ENCODE results near the gene TASP1.
"Not testable (repeated sequence)": the region's sequence is repeated elsewhere in the genome, so short reads cannot be mapped to it uniquely, and the experiment has no call there.

The TASP1 gene

DNA sequence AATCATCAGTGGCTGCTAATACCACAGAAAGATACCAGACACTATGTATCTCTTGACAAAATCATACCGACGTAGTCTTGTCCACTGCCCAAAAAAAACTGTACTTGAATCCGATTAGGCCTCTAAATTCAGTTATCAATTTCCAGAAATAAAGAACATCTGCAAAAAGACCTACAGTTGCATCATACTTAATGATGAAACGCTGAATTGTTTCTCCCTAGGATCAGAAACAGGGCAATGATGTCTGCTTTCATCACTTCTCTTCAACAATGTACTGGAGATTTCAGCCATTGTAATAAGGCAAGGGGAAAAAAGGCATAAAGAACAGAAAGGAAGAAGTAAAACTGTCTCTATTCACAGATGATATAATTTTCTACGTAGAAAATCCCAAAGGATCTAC, 152.0 kb downstream of the TASP1 start:
- DNase-seq = no peak

DNA sequence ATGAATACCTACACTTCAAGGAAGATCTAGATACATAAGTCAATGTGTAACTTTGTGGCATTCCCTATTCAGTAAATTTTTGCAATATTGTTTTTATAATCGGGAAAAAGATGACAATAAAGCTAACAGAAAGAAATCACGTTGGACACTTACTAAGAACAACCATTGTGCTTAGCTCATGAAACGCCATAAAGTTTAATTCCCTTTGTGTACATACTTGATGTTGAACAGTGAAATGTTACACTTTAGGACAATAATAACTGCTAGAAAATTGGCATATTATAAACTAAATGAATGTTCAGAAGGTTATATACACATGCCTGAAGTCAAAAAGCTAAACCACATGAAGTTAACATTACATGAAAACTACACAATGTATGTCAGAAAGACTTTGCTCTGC, 153.2 kb downstream of the TASP1 start:
- no peak for DNase-seq

- DNase-seq = not testable (repeated sequence)
Observed at GRCh38 chr20:13485019-13485418, 153.7 kb downstream of the TASP1 start.

- not testable (repeated sequence) for DNase-seq
Observed at GRCh38 chr20:13483472-13483871, 155.3 kb downstream of the TASP1 start.

DNA sequence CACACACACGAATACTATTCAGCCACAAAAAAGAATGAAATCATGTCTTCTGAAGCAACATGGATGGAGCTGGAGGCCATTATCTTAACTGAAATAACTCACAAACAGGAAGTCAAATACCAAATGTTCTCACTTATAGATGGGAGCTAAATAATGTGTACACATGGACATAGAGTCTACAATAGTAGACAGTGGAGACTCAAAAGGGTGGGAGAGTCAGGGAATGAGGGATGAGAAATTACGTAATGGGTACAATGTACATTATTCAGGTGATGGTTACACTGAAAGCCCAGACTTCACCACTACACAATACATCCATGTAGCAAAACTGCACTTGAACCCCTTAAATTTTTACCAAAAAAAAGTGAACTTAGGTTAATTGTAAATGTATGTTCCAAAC, 160.4 kb downstream of the TASP1 start:
- no peak for DNase-seq

DNA sequence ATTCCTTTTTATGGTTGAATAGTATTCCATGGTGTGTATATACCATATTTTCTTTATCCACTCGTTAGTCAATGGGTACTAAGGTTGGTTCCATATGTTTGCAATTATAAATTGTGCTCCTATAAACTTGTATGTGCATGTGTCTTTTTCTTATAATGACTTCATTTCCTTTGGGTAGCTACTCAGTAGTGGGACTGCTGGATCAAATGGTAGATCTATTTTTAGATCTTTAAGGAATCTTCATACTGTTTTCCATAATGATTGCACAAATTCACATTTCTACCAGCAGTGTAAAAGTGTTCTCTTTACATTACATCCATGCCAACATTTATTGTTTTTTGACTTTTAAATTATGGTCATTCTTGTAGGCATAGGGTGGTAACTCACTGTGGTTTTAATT, 164.3 kb downstream of the TASP1 start:
- DNase-seq = no peak

- DNase-seq = no peak
Observed at GRCh38 chr20:13469262-13469661, 169.5 kb downstream of the TASP1 start.

DNA sequence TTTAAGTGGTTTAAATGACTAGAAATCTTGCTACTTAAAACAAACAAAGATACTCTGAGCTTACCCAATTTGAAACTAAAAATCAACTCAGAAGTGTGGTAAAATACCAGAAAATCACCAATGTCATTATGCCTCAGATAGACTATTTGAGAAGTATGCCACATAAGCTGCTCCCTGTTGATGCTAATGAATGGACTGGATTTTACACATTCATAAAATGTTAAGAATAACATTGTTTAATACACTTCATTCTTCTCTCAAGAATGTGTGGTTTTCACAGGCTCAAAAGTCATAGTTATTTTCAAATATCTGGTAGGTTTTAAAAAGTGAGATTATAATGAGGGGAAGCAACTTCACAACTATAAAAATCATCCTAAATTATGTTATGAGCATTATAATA, 170.6 kb downstream of the TASP1 start:
- DNase-seq = no peak

DNA sequence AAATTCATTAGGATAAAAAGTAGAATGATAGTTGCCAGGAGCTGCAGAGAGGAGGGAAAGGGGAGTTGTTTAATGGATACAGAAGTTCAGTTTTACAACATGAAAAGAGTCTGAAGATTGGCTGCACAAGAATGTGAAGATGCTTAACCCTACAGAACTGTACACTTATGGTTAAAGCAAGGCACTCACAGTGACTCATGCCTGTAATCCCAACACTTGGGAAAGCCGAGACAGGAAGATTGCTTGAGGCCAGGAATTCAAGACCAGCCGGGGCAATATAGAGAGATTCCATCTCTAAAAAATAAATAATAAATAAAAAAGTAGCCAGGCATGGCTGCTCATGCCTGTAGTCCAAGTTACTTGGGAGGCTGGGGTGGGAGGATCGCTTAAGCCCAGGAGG, 174.0 kb downstream of the TASP1 start:
- DNase-seq = no peak

GRCh38 chr20:13461849-13462458, 176.8 kb downstream of the TASP1 start:
- no peak for DNase-seq

- DNase-seq = no peak
Observed at GRCh38 chr20:13458860-13459451, 179.8 kb downstream of the TASP1 start.

- DNase-seq = no peak
Observed at GRCh38 chr20:13457487-13457886, 181.2 kb downstream of the TASP1 start.

- no peak for DNase-seq
Observed at GRCh38 chr20:13455713-13456112, 183.0 kb downstream of the TASP1 start.

DNA sequence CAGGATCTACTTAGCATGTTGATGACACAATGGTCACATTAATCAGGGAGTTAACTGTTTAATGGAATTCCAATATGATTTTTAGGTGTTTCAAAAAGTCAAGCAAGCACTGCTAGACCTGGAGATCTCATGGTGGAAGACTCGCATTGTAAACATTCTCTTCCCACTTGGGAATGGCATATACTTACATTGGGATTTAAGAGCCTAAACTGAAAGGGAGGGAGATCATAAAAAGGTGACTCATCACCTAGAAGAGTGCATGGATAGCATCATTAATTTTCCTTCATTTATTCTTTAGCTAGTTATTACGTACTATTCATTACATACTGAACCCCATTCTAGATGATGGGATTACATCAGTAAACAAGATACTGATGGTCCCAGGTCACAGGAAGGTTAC, 185.4 kb downstream of the TASP1 start:
- no peak for DNase-seq

- DNase-seq = no peak
Observed at GRCh38 chr20:13452470-13453124, 186.1 kb downstream of the TASP1 start.

GRCh38 chr20:13449868-13450434, 188.8 kb downstream of the TASP1 start:
- DNase-seq = no peak

DNA sequence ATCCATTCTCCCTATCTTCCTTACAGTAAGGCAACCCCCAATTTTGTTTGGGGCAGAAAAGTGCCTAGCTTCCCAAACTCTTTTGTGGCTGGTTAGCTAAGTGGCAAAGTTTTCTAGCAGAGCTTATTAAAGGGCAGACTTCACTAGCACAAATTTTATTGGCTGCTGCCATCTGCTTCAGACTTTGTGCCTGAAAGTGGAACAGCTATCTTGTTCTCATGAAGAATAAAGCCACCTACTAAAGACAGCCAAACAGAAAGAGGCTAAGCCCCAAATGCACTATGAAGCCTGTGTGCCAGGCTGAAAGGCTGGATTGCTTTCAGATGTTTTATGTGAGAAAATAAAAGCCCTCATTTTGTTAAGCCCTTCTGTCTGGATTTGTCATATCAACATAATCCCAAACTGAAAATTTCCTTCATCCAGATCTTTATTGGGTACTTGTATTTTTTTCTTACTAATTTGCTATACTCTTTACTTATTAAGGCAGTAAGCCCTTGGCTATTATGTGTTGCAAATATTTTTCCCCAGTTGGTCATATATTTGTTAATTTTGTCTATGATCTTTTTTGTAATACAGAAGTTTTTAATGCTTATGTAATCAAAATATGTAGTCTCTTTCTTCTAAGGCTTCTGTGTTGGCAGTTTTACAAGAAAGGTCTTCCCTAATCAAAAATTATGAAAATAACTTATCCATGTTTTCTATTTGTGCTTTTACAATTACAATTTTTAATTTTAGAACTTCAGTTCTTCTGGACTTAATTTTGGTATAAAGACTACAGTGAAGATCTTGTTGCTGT, 191.1 kb downstream of the TASP1 start:
- DNase-seq = no peak

DNA sequence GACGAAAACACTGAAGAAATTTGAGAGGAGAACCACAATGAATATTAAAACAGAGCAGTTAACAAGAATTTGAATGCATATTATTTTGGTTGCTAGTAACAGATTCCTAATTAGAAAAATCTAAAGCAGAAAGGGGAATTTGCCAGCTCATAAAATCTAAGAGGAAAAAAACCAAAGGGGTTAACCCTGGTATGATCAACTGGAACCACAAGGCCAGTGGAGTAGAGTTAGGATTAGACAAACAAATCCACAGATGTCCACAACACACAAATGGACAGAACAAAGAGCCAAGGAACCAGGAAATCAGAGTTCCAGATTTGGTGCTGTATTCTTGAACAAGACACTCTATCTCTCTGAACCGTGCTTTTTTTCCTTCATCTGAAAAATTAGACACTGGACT, 195.0 kb downstream of the TASP1 start:
- DNase-seq = no peak

DNA sequence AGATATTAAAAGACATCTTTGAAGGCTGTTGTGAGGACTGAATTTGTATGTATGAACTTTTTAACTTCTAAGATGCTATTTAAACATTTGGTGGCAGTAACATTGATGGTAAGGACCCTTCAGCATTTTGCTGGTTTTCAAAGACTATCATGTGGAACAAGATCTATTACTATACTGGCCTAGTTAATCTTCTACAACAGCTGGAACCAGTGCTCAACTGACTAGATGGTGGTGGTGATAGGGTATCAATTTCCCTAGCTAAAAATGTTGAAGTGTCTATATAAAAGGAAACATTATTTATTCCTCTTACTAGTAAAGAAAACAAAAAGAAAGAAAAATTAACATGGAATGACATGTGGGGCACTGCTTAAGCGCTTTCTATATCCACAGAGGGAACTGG, 195.7 kb downstream of the TASP1 start:
- no peak for DNase-seq

- no peak for DNase-seq
Observed at GRCh38 chr20:13441388-13441787, 197.3 kb downstream of the TASP1 start.

DNA sequence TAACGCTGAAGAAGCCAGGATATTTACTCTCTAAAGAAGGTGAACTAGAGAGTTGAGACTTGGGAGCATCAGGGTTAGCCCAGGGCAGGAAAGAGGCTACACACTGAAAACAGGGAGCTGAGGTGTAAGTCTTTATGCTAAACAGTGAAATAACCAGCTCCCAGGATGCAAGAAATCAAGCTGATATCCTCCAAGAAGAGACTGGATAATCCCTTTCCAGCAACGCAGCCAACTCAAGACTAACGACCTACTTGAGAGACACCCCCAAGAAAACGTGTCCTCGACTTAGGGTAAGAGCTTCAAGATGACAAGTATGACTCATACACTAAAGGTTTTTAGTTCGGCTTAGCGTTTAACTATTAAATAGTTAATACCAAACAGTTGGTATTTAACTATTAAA, 202.2 kb downstream of the TASP1 start:
- DNase-seq = no peak

DNA sequence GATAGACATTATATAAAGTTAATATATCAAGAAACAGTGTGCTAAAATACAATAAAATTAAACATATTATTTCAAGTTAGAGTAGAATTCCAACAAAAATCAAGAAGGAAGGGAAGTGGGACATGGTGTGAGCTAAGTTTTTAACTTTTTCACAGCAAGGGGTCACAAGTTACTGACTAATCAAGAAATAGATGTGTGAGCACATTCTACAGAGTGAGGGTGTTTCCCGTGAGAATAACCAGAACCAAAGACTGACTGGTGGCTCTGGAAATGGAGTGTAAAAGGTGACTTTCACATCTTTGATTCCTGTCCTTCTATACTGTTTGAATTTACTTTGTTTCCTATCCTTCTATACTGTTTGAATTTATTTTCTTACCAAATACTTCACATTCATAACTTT, 206.6 kb downstream of the TASP1 start:
- peak; percentile 44 for DNase-seq

DNA sequence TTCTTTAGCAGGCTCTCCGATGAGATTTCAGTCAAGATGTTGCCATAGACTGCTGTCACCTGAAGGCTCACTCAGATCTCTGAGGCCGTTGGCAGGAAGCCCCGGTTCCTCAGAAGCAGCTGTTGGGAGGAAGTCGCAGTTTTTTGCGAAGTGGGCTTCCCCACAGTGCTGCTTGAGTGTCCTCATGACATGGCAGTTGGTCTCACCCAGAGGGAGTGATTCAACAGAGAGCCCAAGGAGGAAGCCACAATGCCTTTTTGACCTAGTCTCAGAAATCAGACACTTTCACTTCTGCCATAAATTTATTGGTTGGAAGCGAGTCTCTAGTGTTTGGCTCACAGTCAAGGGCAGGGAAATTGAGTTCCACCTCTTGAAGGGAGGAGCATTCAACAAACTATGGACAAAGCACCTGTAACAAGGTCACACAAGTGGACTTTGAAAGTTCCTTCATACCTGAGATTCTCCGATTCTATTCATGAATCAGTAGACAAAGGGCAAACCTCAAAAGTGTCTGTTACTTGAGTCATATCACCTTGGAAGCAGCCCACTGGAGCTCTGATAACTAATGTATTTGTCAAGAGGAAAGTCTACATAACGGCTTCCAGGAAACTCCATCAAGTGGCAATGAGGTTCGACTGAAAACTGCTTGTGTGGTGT, 208.3 kb downstream of the TASP1 start:
- DNase-seq = peak; percentile 94

Measured in kidney glomerular epithelial cell (primary cell).